ENCODE measurements around the gene TRPV4.

DNA sequence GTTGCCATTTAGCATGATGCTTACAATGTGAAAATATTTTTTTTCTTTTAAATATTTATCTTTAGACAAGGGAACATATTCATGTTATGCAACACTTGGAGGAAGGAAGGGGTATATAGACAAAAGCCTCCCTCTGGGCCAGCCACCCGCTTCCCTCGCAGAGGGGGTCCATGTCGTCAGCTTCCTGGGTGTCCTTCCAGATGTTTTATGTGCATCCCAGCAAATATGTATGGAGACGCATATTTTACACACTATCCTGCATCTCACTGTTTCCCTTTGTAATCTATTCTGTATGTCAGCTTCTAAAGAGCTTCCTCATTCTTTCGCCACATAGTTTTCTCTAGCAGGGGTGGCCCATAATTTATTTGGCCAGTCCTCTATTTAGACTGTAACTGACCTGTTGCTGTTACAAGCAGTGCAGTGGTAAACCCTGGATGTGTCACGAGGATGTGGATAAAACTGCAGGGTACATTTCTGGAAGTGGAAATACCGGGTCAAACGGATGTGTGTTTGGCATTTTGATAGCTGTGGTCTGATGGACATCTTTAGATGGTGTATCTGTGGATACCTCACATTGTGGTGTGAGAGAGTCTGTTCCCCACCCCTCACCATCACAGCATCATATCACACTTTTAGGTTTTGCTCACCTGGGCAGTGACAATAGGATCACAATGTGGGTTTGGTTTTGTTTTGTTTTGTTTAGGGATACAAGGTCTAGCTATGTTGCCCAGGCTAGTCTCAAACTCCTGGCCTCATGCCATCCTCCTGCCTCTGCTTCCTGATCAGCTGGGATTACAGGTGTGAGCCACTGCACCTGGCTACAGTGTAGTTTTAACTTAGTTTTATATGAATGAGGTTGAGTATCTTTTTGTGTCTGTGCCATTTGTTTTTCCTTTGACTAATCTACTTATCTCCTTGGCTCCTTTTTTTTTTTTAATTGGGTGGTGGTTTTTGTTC, 87.9 kb downstream of the TRPV4 start:
- TF ChIP-seq, protein P1, sequence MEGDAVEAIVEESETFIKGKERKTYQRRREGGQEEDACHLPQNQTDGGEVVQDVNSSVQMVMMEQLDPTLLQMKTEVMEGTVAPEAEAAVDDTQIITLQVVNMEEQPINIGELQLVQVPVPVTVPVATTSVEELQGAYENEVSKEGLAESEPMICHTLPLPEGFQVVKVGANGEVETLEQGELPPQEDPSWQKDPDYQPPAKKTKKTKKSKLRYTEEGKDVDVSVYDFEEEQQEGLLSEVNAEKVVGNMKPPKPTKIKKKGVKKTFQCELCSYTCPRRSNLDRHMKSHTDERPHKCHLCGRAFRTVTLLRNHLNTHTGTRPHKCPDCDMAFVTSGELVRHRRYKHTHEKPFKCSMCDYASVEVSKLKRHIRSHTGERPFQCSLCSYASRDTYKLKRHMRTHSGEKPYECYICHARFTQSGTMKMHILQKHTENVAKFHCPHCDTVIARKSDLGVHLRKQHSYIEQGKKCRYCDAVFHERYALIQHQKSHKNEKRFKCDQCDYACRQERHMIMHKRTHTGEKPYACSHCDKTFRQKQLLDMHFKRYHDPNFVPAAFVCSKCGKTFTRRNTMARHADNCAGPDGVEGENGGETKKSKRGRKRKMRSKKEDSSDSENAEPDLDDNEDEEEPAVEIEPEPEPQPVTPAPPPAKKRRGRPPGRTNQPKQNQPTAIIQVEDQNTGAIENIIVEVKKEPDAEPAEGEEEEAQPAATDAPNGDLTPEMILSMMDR (IDR thresholded peaks at IDR 0.05) = no peak
- no peak for TF ChIP-seq POLR2A (IDR thresholded peaks at IDR 0.05)

Data from body of pancreas (tissue), 4 donors.